Stimulated activated naive CD8-positive, alpha-beta T cell treated with anti-CD3 and anti-CD28 coated beads, Interleukin-15, Interleukin-2, amounts not matched to agents 100 ng/mL and 50 ng/mL, for 24 hours (primary cell): ENCODE data around the gene CDKAL1.

Experiments used
- H3K27ac Mint-ChIP-seq: one replicate; pipeline ENCODE4 v1.8.0; 2021; ENCODE audit warnings: mild to moderate bottlenecking, mixed read lengths
- H3K27me3 Mint-ChIP-seq: one replicate; pipeline ENCODE4 v1.8.0; 2021; ENCODE audit warnings: mixed read lengths
- H3K36me3 Mint-ChIP-seq: one replicate; pipeline ENCODE4 v1.8.0; 2021; ENCODE audit warnings: low read depth, mixed read lengths
- H3K4me1 Mint-ChIP-seq: one replicate; pipeline ENCODE4 v1.8.0; 2021; ENCODE audit warnings: low read depth, mixed read lengths
- H3K4me3 Mint-ChIP-seq: one replicate; pipeline ENCODE4 v1.8.0; 2021; ENCODE audit warnings: mild to moderate bottlenecking, mixed read lengths
- H3K9me3 Mint-ChIP-seq: one replicate; pipeline ENCODE4 v1.8.0; 2021; ENCODE audit warnings: mixed read lengths

CDKAL1 gene

DNA sequence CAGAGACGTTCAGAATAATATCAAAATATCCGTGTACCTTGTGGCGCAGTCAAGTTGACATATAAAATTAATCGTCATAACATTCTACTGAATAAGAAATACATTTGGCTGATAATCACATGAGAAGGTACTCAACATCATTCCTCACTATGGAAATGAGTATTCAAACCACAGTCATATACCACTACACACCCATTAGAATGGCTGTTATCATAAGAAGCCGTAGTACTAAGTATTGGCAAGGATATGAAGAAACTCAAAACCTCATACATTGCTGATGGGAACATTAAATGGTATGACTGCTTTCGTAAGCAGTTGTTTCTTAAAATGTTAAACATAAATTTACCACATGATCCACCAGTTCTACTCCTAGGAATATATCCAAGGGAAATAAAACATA, 244.7 kb downstream of the CDKAL1 start:
- Mint-ChIP-seq H3K9me3 (no peaks in the 10 kb centered on the region), H3K27me3 (no peaks in the 10 kb centered on the region), H3K36me3 (peaks cover 32% of the 10 kb centered on the region), H3K4me1 (no peaks in the 10 kb centered on the region), H3K4me3 (no peak overlapping the region), H3K27ac (no peak overlapping the region)

GRCh38 chr6:20789162-20789561, 254.9 kb downstream of the CDKAL1 start:
- Mint-ChIP-seq H3K9me3 (no peaks in the 10 kb centered on the region), H3K4me3 (no peak overlapping the region), H3K36me3 (peaks cover 30% of the 10 kb centered on the region), H3K27me3 (no peaks in the 10 kb centered on the region), H3K4me1 (no peaks in the 10 kb centered on the region), H3K27ac (no peak overlapping the region)

- H3K27me3 Mint-ChIP-seq: no peaks in the 10 kb centered on the region
- peaks cover 37% of the 10 kb centered on the region for H3K36me3 Mint-ChIP-seq
- no peaks in the 10 kb centered on the region for H3K4me1 Mint-ChIP-seq
- no peaks in the 10 kb centered on the region for H3K9me3 Mint-ChIP-seq
- H3K27ac Mint-ChIP-seq: no peak overlapping the region
- no peak overlapping the region for H3K4me3 Mint-ChIP-seq
Measured at GRCh38 chr6:20790032-20790791, 256.0 kb downstream of the CDKAL1 start.

GRCh38 chr6:20791074-20791473, 256.8 kb downstream of the CDKAL1 start:
- Mint-ChIP-seq H3K9me3 (no peaks in the 10 kb centered on the region), H3K4me1 (no peaks in the 10 kb centered on the region), H3K36me3 (peaks cover 37% of the 10 kb centered on the region), H3K27ac (no peak overlapping the region), H3K4me3 (no peak overlapping the region), H3K27me3 (no peaks in the 10 kb centered on the region)

DNA sequence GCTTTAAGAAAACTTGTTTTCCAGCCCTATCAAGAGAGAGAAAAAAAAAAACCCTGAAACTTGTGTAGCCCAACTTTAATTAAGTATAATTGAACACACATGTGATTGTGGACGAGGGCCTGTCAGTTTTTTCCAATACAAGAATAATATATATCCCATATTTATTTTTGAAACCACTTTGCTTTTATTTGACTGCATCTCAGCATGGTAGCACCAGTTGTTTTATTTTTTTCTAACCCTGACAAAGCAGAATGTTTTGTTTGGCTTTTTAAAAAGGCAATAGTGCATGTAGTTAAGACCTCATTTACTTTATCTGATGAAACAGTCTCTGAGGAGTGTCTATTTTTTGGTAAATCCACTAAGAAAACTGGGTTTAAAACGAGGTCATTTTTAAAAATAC, 257.7 kb downstream of the CDKAL1 start:
- Mint-ChIP-seq H3K27ac (no peak overlapping the region), H3K4me1 (no peaks in the 10 kb centered on the region), H3K27me3 (no peaks in the 10 kb centered on the region), H3K9me3 (no peaks in the 10 kb centered on the region), H3K36me3 (peaks cover 43% of the 10 kb centered on the region), H3K4me3 (no peak overlapping the region)

DNA sequence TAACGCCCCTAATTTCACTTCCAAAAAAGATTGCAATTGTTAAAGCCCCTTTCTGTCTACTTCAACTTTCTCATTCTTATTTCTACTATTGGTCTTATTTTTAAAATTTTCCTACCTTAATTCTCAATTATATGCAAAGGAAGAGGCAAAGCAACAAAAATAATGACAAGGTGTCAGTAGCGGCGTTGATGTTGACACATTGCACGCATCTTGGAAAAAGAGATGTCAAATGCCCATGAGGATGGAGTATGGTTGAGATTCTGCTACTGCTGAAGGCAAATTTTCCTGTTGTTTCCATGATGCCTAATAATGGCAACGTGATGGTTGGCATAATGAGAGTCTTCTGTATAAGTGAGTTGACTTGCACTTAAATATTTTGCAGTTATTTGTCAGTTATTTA, 258.9 kb downstream of the CDKAL1 start:
- H3K27ac Mint-ChIP-seq: no peak overlapping the region
- H3K4me3 Mint-ChIP-seq: no peak overlapping the region
- no peaks in the 10 kb centered on the region for H3K27me3 Mint-ChIP-seq
- H3K4me1 Mint-ChIP-seq: no peaks in the 10 kb centered on the region
- H3K36me3 Mint-ChIP-seq: peaks cover 51% of the 10 kb centered on the region
- H3K9me3 Mint-ChIP-seq: no peaks in the 10 kb centered on the region

- no peak overlapping the region for H3K27ac Mint-ChIP-seq
- peaks cover 40% of the 10 kb centered on the region for H3K36me3 Mint-ChIP-seq
- H3K27me3 Mint-ChIP-seq: no peaks in the 10 kb centered on the region
- H3K4me3 Mint-ChIP-seq: no peak overlapping the region
- no peaks in the 10 kb centered on the region for H3K4me1 Mint-ChIP-seq
- no peaks in the 10 kb centered on the region for H3K9me3 Mint-ChIP-seq
Measured at GRCh38 chr6:20797597-20797996, 263.3 kb downstream of the CDKAL1 start.

GRCh38 chr6:20800229-20800628, 266.0 kb downstream of the CDKAL1 start:
- H3K27ac Mint-ChIP-seq: no peak overlapping the region
- H3K27me3 Mint-ChIP-seq: no peaks in the 10 kb centered on the region
- H3K9me3 Mint-ChIP-seq: peaks cover 5% of the 10 kb centered on the region
- H3K36me3 Mint-ChIP-seq: peaks cover 46% of the 10 kb centered on the region
- no peak overlapping the region for H3K4me3 Mint-ChIP-seq
- H3K4me1 Mint-ChIP-seq: no peaks in the 10 kb centered on the region

DNA sequence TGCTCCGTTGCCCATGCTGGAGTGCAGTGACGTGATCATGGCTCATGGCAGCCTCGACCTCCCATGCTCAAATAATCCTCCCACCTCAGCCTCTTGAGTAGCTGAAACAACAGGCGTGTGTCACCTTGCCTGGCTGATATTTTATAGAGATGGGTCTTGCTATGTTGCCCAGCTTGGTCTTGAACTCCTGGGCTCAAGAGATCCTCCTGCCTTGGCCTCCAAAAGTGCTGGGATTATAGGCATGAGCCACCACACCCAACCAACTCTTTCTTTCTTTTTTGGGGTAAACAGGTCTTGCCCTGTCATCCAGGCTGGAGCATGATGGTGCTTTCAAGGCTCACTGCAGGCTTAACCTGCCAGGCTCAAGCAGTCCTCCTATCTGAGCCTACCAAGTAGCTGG, 266.4 kb downstream of the CDKAL1 start:
- Mint-ChIP-seq H3K9me3 (peaks cover 7% of the 10 kb centered on the region), H3K4me3 (no peak overlapping the region), H3K27me3 (no peaks in the 10 kb centered on the region), H3K36me3 (peaks cover 50% of the 10 kb centered on the region), H3K4me1 (no peaks in the 10 kb centered on the region), H3K27ac (no peak overlapping the region)

- H3K9me3 Mint-ChIP-seq: peaks cover 16% of the 10 kb centered on the region
- H3K36me3 Mint-ChIP-seq: peaks cover 55% of the 10 kb centered on the region
- H3K4me3 Mint-ChIP-seq: no peak overlapping the region
- H3K27ac Mint-ChIP-seq: no peak overlapping the region
- no peaks in the 10 kb centered on the region for H3K27me3 Mint-ChIP-seq
- no peaks in the 10 kb centered on the region for H3K4me1 Mint-ChIP-seq
Measured at GRCh38 chr6:20801595-20801994, 267.3 kb downstream of the CDKAL1 start.

DNA sequence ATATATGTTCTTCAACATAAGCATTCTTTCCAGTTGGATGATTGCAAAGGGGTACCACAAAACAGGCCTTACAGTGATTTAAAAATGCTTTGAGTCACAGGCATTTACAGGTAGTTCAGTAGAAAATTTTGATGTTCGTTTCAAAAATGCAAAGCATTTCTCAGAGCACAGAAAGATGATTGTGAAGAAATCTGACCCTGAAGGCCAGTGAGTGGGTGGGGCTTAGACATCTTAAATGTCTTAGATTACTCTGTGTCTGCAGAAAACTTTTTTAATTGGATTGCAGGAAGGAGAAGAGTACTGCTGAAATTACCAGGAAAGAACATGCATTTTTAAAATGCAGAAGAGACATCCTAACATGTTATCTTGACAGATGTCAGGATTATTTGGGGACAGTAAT, 268.3 kb downstream of the CDKAL1 start:
- Mint-ChIP-seq H3K36me3 (peaks cover 52% of the 10 kb centered on the region), H3K27ac (no peak overlapping the region), H3K4me1 (no peaks in the 10 kb centered on the region), H3K9me3 (peaks cover 18% of the 10 kb centered on the region), H3K4me3 (no peak overlapping the region), H3K27me3 (no peaks in the 10 kb centered on the region)

- peaks cover 18% of the 10 kb centered on the region for H3K9me3 Mint-ChIP-seq
- no peaks in the 10 kb centered on the region for H3K4me1 Mint-ChIP-seq
- H3K4me3 Mint-ChIP-seq: no peak overlapping the region
Measured at GRCh38 chr6:20805021-20805420, 270.8 kb downstream of the CDKAL1 start.

GRCh38 chr6:20806669-20807068, 272.4 kb downstream of the CDKAL1 start:
- H3K4me3 Mint-ChIP-seq: no peak overlapping the region
- H3K9me3 Mint-ChIP-seq: peaks cover 18% of the 10 kb centered on the region
- H3K36me3 Mint-ChIP-seq: peaks cover 46% of the 10 kb centered on the region
- H3K27ac Mint-ChIP-seq: no peak overlapping the region
- peaks cover 5% of the 10 kb centered on the region for H3K4me1 Mint-ChIP-seq
- no peaks in the 10 kb centered on the region for H3K27me3 Mint-ChIP-seq

More at GRCh38 chr6:20805021-20805420, 270.8 kb downstream of the CDKAL1 start:
- H3K27ac Mint-ChIP-seq: no peak overlapping the region
- peaks cover 42% of the 10 kb centered on the region for H3K36me3 Mint-ChIP-seq
- H3K27me3 Mint-ChIP-seq: no peaks in the 10 kb centered on the region

- Mint-ChIP-seq H3K4me3 (no peak overlapping the region), H3K9me3 (peaks cover 14% of the 10 kb centered on the region), H3K27me3 (no peaks in the 10 kb centered on the region), H3K36me3 (peaks cover 53% of the 10 kb centered on the region), H3K4me1 (peaks cover 5% of the 10 kb centered on the region), H3K27ac (no peak overlapping the region)
Measured at GRCh38 chr6:20808439-20808838, 274.2 kb downstream of the CDKAL1 start.

GRCh38 chr6:20808924-20809323, 274.7 kb downstream of the CDKAL1 start:
- no peak overlapping the region for H3K4me3 Mint-ChIP-seq
- H3K27ac Mint-ChIP-seq: no peak overlapping the region
- H3K36me3 Mint-ChIP-seq: peaks cover 53% of the 10 kb centered on the region
- H3K4me1 Mint-ChIP-seq: peaks cover 5% of the 10 kb centered on the region
- no peaks in the 10 kb centered on the region for H3K27me3 Mint-ChIP-seq
- peaks cover 12% of the 10 kb centered on the region for H3K9me3 Mint-ChIP-seq

GRCh38 chr6:20810727-20811108, 276.5 kb downstream of the CDKAL1 start:
- Mint-ChIP-seq H3K4me3 (no peak overlapping the region), H3K27ac (no peak overlapping the region), H3K36me3 (peaks cover 43% of the 10 kb centered on the region), H3K4me1 (peaks cover 5% of the 10 kb centered on the region), H3K9me3 (peaks cover 10% of the 10 kb centered on the region), H3K27me3 (no peaks in the 10 kb centered on the region)
